ENCODE measurements around the gene NCOA7.

DNA sequence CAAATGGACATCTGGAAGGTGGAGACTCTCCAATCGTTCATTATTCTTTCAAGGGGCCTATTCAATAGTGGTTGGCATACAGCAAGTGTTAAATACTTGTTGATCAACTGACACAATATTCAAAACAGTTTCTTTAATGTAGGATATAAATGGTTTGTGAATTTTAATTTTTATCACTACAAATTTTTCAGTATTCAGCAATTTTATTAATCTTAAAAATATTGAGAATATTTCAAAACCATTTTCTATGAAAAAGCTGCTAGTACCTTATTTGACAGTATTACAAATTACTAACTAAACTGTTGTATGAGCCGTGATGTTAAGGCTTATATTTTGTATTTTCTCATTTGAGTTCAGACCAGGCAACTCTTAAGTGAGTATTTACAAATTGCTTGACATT, 32.4 kb downstream of the NCOA7 start:
- TF ChIP-seq POLR2A (IDR thresholded peaks at IDR 0.05): no peak
- TF ChIP-seq, protein P1, sequence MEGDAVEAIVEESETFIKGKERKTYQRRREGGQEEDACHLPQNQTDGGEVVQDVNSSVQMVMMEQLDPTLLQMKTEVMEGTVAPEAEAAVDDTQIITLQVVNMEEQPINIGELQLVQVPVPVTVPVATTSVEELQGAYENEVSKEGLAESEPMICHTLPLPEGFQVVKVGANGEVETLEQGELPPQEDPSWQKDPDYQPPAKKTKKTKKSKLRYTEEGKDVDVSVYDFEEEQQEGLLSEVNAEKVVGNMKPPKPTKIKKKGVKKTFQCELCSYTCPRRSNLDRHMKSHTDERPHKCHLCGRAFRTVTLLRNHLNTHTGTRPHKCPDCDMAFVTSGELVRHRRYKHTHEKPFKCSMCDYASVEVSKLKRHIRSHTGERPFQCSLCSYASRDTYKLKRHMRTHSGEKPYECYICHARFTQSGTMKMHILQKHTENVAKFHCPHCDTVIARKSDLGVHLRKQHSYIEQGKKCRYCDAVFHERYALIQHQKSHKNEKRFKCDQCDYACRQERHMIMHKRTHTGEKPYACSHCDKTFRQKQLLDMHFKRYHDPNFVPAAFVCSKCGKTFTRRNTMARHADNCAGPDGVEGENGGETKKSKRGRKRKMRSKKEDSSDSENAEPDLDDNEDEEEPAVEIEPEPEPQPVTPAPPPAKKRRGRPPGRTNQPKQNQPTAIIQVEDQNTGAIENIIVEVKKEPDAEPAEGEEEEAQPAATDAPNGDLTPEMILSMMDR (IDR thresholded peaks at IDR 0.05): no peak
